SW480 (cell line): ENCODE measurements around the gene DUSP3.

Experiments used
- DNase-seq: peaks from one replicate; pipeline ENCODE4 v3.0.0-alpha.2; 2016; ENCODE audit warnings: low spot score

The DUSP3 gene

DNA sequence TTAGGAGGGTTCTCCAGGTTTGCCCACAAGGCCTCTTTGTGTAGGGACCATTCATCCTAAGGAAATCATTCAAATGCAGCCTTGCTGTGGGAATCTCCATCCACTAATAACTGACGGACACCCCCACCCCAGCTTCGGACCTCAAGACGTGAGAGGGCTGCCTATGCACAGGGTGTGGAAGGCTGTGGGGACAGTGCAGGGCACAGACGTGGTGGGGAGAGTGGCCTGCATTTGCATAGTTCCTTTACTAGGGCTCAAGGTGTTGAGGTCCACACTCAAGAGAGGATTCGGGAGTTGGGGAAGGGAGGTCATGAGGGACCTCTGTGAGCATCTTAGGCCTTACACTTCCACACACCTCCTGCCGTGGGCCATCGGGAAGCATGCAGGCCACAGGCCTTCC, 9.8 kb downstream of the DUSP3 start:
- DNase-seq = no peak

DNA sequence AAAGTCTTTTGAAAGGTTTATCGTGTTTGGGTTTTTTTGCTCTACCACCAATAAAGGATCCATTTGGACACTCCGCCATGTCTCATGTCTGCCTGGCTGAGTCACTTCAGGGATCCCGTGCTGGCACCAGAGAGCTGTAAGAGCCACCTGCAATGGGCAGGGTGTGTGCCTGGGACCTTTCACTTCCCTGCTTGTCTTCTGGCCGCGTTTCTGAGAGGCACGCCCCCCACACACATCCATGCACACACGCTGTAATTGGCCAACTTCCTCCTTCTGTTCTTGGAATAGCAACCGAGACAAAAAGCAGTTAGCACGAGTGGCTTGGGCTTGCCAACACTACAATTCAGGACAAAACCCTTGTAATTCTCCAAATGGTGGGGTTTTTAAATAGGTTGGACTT, 10.4 kb downstream of the DUSP3 start:
- no peak for DNase-seq

DNA sequence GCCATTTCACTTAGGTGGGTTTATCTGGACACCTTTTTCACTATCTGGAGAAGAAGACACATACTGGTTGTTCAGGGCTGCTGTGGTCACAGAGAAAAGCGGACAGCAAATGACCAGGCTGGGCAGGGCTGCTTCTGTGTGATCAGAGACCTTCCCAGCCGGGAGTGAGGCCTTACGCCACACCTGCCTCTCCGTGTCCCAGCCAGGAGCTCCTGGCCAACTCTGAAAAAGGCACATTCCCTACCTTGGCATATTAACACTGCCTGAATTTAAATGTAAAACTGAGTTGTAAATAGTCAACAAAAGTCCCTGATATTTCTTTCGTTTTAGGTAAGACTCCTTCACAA, 11.1 kb downstream of the DUSP3 start:
- no peak for DNase-seq

DNA sequence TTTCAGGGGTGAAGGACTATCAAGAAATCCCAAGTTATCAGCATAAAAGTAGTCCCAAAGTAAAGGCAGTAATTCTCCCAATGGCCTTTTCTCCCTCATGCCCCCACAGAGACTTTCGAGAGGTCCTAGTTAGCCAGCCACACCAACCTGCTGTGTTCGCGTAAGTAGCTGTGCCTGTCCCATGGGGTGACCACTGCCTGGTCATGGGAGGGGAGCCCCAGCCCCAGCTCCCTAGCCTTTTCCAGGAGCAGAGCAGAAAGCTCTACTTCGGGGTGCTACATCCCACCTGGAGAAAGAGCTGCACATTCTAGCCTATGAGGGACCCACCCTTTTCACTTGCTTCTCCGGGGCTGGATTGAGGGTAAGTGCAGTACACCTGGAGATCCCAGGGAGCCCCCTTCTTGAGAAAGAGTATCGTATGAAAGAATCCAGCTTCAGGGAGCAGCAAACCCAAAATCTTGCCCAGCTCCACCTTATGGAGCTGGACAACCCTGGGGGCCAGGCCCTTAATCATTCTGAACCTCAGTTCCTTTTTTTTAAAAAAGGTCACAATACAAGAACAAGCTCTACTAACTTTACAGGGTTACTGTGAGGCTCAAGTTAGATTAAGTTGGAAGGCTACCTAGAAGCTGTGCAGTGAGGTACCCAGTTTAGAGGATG, 11.6 kb downstream of the DUSP3 start:
- no peak for DNase-seq

DNA sequence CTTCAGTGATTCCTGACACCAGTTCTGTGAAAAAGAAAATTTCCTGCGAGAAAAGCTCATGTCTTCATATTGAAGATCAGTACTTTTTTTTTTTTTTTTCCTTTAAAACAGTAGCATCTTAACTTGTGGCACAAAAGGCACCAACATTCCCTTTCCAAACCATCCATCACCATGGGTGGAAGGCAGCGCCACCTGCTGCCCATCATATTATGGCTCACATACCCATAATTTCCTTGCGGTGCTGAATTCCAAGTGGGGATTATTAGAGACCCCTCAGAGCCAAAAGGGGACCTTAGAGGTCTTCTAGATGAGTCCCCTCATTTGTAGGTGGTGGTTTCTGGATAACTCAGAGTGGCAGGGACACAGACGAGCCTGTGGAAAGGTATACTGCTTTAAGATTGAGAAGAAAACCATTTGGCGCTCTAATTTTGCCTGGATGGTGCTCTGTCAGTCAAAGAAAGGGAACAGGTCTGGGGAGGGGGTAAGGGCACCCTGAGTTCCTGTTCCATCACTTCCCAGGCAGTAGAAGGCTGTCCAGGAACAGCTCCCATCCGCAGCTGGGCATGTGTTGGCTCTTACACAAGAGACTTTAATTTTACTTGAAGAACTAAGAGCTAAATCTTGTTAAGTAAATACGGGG, 12.2 kb downstream of the DUSP3 start:
- peak; percentile 31 for DNase-seq

DNA sequence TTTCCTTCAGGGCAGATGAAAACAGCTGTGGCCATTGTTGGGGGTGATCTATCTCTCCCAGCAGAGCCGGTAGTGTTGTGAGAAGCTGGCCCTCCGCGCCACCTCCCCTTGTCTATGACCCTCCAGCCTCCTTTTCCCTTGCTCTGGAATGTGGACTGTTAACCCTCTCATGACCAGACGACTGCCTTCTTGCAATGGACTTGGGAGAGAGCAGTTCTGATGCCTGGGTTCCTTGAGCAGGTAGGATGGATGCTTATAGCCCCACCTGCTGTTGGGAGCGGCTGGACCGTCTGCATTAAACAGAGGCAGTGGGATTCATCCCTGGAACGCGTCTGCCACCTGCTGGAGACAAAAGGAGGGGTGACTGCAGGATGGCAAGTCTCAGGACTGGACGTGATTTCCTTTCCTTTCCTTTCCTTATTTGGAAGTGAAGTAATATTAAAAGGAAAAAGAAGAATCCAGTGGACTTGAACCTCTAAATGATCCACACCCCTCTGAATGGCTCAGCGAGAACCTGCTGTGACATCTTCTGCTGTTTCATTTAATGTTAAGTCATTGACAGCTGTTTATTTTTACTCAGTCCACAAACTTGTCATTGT, 18.4 kb downstream of the DUSP3 start:
- peak; percentile 84 for DNase-seq

DNA sequence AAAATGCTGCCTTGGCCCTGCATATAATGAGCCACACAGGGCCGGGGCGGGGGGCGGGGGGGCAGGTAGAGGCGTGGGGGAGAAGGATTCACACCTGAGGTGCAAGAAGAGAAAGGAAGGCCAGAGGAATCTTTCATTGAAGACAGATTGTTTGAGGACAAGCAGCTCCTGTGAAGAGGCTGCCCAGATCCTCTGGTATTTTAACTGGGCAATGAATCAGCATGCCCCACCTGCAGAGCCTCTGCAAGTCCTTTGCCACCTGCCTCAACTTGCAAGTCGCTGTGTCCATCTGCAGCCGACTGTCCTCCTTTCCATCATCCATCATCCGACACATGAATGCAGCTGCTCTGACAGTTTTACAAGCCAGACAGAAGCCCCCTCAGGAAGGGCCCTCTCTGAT, 18.9 kb downstream of the DUSP3 start:
- peak; percentile 36 for DNase-seq

DNA sequence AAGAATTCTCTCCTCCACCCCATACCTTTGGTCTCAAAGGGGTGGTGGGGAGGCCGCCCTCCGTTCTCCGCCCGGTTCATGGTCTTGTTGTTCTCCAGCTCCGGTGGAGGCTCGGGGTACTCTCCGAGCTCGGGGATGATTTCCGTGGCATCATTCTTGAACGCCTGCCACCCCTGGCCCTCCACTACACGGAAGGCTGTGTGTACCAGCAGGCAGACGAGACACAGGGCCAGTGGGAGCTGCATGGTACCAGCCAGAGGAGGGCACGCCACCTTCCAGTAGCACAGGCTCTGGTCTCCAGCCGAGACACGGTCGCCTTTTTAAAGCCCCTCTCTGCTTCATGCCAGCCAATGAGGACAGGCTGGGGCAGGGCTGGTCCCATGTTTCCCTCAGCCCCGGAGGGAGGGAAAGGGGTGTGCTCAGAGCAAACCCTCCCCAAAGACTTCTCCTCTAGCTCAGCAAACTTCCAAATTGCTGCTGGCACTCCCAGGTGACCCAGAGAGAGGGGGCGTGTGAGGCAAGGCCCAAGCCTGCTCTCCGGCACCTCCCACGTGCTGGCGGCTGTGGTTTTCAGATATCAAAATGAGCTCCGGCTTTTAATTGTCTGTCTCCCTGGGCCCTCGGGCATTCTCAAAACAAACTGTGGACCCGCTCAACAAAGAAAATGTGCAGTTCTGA, 20.1 kb downstream of the DUSP3 start, which contains the start of gene SOST:
TSS of gene SOST (minus strand) at position 295 of the 678 bp plus-strand sequence. CDS start at position 245, 50 bp downstream.
- no peak for DNase-seq

DNA sequence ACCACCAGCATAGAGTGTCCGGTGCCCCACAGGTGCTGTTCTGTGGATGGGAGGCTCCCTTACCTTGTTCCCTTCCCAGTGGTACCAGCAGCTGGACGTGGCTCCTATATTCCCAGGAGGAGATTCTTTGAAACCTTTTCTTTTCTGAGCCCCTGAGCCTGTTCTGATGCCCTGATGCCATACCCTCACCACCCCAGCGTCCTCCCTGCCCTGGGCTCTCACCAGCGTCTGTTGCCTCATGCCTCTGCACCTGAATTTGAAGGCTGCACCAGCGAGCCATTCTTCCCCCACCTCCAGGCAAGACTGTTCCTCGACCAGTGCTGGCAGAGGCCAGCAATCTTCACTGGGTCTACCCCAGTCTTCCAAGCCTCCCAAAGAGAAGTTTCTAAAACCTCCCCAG, 20.7 kb downstream of the DUSP3 start:
- no peak for DNase-seq

DNA sequence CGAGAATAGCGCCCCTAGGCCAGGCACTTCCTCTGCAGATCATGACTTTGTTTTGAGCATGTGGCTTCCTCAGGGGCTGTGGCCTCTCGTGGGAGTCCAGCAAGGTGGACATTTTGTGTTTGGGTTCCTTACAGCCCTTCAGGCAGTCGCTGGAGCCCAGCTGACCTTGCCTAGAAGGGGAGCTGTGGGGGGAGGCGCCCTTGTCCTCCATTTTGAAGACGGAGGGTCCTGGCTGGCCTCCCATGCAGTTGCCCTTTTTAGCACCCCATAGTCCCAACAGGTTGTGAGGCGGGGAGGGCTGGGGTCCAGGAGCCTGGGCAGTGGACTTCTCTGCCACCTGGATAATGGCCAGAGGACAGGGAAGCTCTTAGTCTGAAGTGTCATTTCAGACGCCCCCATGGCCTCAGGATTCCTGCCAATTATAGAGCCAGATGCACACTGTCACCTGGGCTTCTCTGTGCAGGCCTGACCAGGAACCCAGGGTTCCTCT, 21.6 kb downstream of the DUSP3 start:
- DNase-seq = no peak

DNA sequence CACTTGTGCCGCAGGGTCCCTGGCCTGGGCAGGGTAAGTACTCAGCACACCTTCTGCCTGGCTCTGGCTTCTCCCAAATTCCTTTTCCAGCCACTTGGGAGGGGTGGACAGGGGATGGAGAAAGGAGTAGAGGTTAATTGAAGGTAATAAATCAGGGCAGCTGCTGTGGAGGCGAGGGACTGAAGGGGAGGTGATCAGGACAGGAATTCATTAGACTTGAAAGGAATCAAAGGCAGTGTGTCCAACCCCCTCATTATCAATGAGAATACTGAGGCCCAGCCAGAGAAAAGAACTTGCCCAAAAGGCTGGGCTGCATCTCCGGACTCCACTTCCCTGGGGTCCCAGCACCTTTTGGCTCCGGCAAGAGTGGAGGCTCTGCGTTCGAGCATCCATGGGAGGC, 22.6 kb downstream of the DUSP3 start:
- DNase-seq = no peak

DNA sequence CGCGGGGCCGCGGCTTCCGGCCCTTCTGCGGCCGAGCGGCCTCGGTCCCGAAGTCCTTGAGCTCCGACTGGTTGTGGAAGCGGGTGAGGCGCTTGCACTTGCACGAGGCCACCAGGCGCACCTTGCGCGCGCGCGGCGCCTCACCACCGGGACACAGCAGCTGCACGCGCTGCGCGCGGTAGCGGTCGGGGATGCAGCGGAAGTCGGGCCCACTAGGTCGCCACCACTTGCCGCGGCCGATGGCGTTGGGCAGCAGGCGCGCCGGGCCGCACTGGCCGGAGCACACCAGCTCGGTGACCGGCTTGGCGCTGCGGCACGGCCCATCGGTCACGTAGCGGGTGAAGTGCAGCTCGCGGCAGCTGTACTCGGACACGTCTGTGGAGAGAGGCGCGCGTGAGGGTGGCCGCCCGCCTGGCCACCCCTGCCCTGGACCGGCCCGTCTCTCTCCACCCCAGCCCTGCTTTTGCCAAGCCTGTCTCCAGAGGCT, 23.3 kb downstream of the DUSP3 start:
- no peak for DNase-seq

DNA sequence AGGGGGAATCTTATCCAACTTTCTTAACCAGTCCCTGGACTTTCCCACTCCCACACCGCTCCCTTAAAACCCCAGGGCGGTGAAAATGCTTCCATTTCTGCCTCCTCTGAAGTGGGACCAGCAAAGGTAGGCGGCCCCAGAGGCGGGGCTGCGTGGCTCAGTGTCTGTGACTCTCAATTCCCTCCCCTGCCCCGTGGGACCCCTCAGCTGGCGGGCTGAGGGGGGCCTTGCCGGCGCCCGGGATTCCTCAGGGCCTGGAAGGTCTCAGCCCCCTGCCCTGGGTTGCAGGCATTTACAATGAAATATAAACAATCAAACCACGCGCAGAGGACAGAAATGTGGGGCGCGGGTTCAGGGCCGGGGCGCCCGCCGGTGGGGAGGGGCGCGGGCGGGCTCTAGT, 23.8 kb downstream of the DUSP3 start:
- DNase-seq = no peak

DNA sequence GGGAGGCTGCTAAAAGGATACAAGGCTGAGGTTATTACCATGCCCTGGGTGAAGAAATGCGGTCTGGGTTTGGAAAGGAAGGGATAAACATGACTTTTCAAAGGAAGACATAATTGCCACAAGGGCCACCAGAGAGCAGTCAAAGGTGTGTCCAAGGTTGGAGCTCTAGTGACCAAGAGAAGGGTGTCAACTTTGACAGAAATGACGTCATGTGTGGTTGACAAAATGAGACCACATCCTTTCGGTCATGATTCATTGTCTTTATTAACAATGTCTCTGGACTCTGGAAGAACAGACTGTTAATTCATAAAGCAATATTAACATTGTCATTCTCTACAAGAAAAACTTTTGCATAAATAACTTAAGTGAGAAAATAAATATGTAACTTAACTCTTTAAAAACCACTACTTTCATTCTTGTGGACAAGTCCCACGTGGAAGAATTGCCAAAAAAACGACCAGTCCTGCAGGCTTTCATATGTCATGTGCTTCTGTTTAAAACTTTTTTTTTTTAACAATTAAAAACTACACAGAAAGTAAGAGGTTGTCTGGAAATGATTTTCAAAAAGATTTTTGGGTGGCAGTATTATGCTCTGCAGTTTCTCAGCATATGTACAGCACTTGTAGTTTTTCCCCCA, 25.2 kb downstream of the DUSP3 start:
- DNase-seq = peak; percentile 90

DNA sequence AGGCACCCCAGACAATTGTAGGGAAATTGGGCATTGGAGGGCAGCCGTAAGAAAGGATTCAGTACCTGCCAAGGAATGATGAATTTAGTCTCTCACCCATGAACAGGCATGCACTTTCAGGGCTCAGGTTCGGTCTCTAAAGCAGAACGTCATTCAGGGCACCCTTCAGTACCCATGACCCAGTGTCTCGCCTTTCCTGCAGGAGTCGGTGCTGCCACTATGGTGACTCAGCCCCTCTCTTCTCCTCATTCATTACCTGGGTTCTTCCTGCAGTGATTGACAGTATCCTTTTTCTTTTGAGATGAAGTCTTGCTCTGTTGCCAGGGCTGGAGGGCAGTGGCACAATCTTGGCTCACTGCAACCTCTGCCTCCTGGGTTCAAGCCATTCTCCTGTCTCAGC, 28.6 kb downstream of the DUSP3 start:
- no peak for DNase-seq

DNA sequence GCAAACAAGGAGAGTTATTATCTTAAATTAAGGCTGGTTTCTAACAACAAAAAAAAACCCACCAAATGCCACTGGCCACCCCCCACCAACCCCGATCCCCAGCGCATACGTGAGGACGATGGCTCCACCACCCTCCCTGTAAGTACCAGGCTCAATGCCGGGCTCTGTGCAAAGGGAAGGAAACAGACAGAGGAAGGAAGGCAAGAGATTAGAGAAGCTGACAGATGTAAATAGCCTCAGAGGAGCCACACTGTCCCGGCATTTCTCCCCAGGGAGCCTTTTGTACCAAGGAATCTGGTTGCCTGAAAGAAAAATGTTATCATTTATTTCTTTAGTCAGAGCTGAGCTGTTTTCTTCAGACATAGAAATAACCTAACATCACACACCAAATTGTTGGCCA, 33.2 kb downstream of the DUSP3 start:
- no peak for DNase-seq

DNA sequence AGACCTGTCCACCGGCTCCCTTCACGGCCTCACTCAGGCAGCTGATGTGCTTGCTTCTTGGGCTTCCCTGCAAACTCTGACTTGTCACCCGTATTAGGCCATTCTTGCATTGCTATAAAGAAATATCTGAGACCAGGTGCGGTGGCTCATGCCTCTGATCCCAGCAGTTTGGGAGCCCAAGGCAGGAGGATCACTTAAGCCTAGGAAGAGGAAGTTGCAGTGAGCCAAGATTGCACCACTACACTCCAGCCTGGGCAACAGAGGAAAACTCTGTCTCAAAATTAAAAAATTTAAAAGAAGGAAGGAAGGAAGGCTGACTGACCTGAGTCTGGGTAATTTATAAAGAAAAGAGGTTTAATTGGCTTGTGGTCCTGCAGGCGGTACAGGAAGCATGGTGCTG, 37.1 kb downstream of the DUSP3 start:
- DNase-seq = no peak

DNA sequence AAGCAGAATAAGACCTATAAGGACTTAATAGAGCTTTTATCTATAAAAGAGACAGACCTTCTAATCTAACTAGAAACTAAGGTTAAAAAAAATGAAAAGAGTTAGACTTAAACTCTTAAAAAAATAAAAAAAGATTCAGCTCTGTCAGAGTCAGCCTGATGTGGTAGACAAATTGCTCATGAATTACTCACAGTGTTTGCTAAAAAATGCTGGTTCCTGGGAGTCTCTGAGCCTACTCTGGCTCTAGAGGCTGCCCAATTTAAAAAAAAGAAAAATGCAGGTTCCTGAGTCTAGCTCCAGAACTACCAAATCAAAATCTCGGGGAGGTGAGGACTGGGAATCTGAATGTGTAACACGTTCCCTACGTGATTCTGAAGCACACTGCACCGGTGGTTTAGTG, 38.2 kb downstream of the DUSP3 start:
- no peak for DNase-seq

DNA sequence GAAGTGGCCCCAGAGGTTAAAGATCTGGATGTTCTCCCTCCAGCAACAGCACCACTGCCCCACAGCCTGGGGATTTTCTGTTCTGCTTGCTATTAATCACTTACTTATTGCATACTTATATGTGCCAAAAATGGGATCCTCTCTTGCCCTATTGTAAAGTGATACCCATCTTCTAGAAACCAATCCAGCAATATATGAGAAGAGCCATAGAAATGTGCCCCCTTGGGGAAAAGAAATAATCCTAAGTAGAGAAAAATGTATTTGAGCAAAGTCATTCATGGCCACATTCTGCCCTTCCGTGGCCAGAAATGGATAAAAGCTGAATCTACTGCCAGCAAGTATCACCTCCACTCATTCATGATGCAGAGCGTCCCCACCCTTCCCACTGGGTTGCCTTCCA, 41.1 kb downstream of the DUSP3 start:
- DNase-seq = no peak

DNA sequence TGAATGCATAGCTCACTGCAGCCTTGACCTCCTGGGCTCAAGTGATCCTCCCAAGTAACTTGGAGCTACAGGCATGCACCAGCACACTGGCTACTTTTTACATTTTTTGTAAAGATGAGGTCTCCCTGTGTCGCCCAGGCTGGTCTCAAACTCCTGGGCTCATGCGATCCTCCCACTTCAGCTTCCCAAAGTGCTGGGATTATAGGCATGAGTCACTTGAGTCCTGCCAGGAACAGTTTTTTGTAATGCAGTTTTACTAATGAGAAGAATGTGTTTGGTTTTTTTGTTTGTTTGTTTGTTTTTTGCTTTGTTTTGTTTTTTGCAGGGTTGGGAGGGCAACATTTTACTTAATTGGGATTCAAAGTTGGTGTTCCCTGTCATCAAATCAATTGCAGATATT, 42.4 kb downstream of the DUSP3 start:
- no peak for DNase-seq

DNA sequence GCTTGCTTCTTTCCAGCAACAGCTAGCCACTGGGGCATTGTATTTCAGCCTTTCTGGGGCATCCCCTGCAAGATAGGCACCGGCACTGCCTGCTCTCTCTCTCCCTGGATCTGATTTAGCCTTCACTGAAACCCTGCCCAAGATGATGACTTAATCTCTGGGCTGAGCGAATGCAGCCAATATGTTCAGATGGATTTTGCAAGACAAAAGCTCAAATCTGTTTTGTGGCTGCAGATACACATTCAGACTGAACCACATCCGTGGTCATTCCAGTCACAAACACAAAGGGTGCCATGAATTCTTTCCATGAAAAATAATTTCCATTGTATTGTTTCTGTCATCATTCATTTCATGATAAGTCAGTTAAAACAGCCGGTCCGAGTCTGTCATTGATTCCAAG, 44.4 kb downstream of the DUSP3 start:
- no peak for DNase-seq

DNA sequence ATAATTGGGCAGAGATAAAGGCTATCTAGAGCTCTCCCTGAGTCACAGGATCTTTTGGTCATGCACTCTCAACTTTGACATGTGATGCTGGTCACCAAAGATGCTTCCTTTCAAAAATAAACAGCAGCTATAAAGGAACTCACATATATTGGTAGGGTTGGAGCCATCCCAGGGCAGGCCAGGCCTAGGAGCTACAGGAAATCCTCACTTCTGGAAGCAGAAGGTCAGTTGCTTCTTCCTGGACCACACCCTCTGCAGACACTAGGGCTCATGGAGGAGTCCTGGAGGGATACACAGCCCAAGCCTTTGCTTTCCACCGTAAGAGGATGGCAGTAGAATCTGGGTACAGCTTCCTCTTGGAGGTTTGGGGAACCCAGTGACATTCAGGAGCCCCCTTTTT, 44.8 kb downstream of the DUSP3 start:
- no peak for DNase-seq
